SK-N-SH treated with all-trans-retinoic acid at 6 μM for 48 hours (cell line): Measurements from ENCODE around the gene PLCB1.

Experiments used
- CSRNP3 ChIP-seq: fragments of 250-450 bp; sonication (Bioruptor Pico); IDR thresholded peaks from 2 replicates; pipeline ENCODE4 v1.5.1; 2021; ENCODE audit warnings: mild to moderate bottlenecking, moderate library complexity
- ESRRG ChIP-seq: fragments of 250-450 bp; sonication (Bioruptor Pico); IDR thresholded peaks from 2 replicates; pipeline ENCODE4 v1.6.1; 2021; ENCODE audit warnings: mild to moderate bottlenecking
- ISL1 ChIP-seq: fragments of 250-450 bp; sonication (Bioruptor Pico); IDR thresholded peaks from 2 replicates; pipeline ENCODE4 v2.1.2; 2022; ENCODE audit warnings: mild to moderate bottlenecking, moderate library complexity
- PATZ1 ChIP-seq: fragments of 250-450 bp; sonication (Bioruptor Pico); IDR thresholded peaks from 2 replicates; pipeline ENCODE4 v1.8.0; 2020; ENCODE audit warnings: mild to moderate bottlenecking, moderate library complexity, borderline replicate concordance
- POU6F1 ChIP-seq: fragments of 250-450 bp; sonication (Bioruptor Pico); IDR thresholded peaks from 2 replicates; pipeline ENCODE4 v1.8.0; 2021; ENCODE audit warnings: low read depth, mild to moderate bottlenecking, moderate library complexity, borderline replicate concordance
- ZNF70 ChIP-seq: fragments of 450-650 bp; formaldehyde crosslinking; IDR thresholded peaks from 2 replicates; pipeline ENCODE4 v1.5.0; 2020; ENCODE audit warnings: mild to moderate bottlenecking, moderate library complexity

- TF ChIP-seq PATZ1 (no peak), POU6F1 (CRISPR knock-in tag) (no peak), ESRRG (CRISPR knock-in tag) (no peak), ISL1 (no peak), CSRNP3 (CRISPR knock-in tag) (no peak), ZNF70 (no peak)
These were observed 324.7 kb downstream of the PLCB1 start for GRCh38 chr20:8456765-8457164.
